Keratinocyte (primary cell): ENCODE measurements around the gene PEMT.

Source experiments
- CTCF ChIP-seq, 3 experiments: IDR thresholded peaks in 1 of 3; conservative IDR thresholded peaks in 1 of 3; optimal IDR thresholded peaks in 1 of 3; 2 replicates in 2 of 3; 3 replicates in 1 of 3; pipeline versions ENCODE3 to v1.5.1; 2011; ENCODE audit warnings: low read length in 3 of 3, mild to moderate bottlenecking in 3 of 3, moderate library complexity in 2 of 3, control low read depth in 1 of 3, inconsistent platforms in 1 of 3; ENCODE audit not compliant: insufficient read depth in 2 of 3; ENCODE audit errors: extremely low read depth in 1 of 3
- EZH2 ChIP-seq: IDR thresholded peaks from one replicate; pipeline ENCODE4 v1.6.1; 2012; ENCODE audit warnings: inconsistent platforms, mild to moderate bottlenecking, low read length, moderate library complexity

GRCh38 chr17:17560975-17561374 is 30.5 kb downstream of the PEMT start:
- TF ChIP-seq CTCF (optimal IDR thresholded peaks at IDR 0.05 in 1 of 3, IDR thresholded peaks at IDR 0.05 in 1 of 3, conservative IDR thresholded peaks at IDR 0.05 in 1 of 3; ENCODE audit: extremely low read depth in 1 of 3, insufficient read depth in 2 of 3, low read length in 3 of 3) (no peak), EZH2 (no peak)
